Calu3 (cell line): ENCODE data around the gene RPS6KA2. TPM values are rescaled to one million over a fixed set of nuclear protein-coding genes. Genes with fewer than 3 reads are reported as not detected.

Experiments
- BruUV-seq: library from RNA; stranded (reverse); fragments of 400-500 nt; replicated peaks from 2 replicates; lab custom pipeline; 2021; lab: Mats Ljungman, UMichigan
- CTCF ChIA-PET: fragments of 300-600 bp; sonication (Branson Sonifier 250); formaldehyde crosslinking; loops from one replicate; lab custom pipeline; 2022; ENCODE audit warnings: antibody characterized with exemption; lab: Charles Lee
- DNase-seq: peaks from one replicate; pipeline ENCODE4 v3.0.0; 2022
- H3K27ac Mint-ChIP-seq: one replicate; pipeline ENCODE4 v1.8.0; 2022; ENCODE audit warnings: mixed read lengths; ENCODE audit not compliant: unreplicated experiment
- H3K27me3 Mint-ChIP-seq: one replicate; pipeline ENCODE4 v1.8.0; 2022; ENCODE audit warnings: mixed read lengths; ENCODE audit not compliant: unreplicated experiment
- H3K36me3 Mint-ChIP-seq: one replicate; pipeline ENCODE4 v1.8.0; 2022; ENCODE audit warnings: mild to moderate bottlenecking, moderate library complexity, mixed read lengths; ENCODE audit not compliant: insufficient read depth, unreplicated experiment
- H3K4me1 Mint-ChIP-seq: one replicate; pipeline ENCODE4 v1.8.0; 2022; ENCODE audit warnings: mild to moderate bottlenecking, low read depth, mixed read lengths; ENCODE audit not compliant: unreplicated experiment
- H3K4me3 Mint-ChIP-seq: one replicate; pipeline ENCODE4 v1.8.0; 2022; ENCODE audit warnings: mild to moderate bottlenecking, low read depth, moderate library complexity, mixed read lengths; ENCODE audit not compliant: unreplicated experiment
- H3K9me3 Mint-ChIP-seq: one replicate; pipeline ENCODE4 v1.8.0; 2022; ENCODE audit warnings: low read depth, mixed read lengths; ENCODE audit not compliant: unreplicated experiment
- intact Hi-C: fragments of 100-400 bp; cut with micrococcal nuclease; formaldehyde crosslinking; loops from one replicate; pipeline ENCODE4 v1.10.0; 2022; ENCODE audit not compliant: unreplicated experiment
- total RNA-seq: library from RNA; stranded (reverse); gene quantifications from 2 replicates; pipeline ENCODE4 v1.2.3, GENCODE V29; 2022
- TF ChIP-seq, protein P1 (sequence below): fragments of 200-600 bp; IDR thresholded peaks from one replicate; pipeline ENCODE4 v1.8.0; 2022; ENCODE audit warnings: antibody characterized with exemption; ENCODE audit not compliant: unreplicated experiment

RPS6KA2 gene
- total RNA-seq, 1 experiment from 2014 or later: 41.3 TPM

DNA sequence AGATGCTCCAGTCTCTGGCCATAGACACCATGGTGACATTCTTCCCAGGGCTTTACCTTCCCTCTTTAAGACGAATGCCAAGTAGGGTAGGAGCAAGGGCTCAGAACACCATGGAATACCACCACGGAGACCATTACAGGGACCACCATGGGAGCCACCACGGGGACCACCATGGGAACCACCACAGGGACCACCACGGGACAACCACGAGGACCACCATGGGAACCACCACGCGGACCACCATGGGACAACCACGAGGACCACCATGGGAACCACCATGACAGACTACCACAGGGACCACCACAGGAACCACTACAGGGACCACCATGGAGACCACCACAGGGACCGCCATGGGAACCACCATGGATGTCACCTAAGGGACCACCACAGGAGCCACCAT is 177.4 kb downstream of the RPS6KA2 start:
- H3K36me3 Mint-ChIP-seq: no peaks in the 10 kb centered on the region
- DNase-seq: no peak
- no peaks in the 10 kb centered on the region for H3K27me3 Mint-ChIP-seq
- H3K4me1 Mint-ChIP-seq: no peaks in the 10 kb centered on the region
- H3K27ac Mint-ChIP-seq: no peak overlapping the region
- H3K4me3 Mint-ChIP-seq: no peak overlapping the region
- BruUV-seq: no TSS peak
- H3K9me3 Mint-ChIP-seq: no peaks in the 10 kb centered on the region
- TF ChIP-seq, protein P1, sequence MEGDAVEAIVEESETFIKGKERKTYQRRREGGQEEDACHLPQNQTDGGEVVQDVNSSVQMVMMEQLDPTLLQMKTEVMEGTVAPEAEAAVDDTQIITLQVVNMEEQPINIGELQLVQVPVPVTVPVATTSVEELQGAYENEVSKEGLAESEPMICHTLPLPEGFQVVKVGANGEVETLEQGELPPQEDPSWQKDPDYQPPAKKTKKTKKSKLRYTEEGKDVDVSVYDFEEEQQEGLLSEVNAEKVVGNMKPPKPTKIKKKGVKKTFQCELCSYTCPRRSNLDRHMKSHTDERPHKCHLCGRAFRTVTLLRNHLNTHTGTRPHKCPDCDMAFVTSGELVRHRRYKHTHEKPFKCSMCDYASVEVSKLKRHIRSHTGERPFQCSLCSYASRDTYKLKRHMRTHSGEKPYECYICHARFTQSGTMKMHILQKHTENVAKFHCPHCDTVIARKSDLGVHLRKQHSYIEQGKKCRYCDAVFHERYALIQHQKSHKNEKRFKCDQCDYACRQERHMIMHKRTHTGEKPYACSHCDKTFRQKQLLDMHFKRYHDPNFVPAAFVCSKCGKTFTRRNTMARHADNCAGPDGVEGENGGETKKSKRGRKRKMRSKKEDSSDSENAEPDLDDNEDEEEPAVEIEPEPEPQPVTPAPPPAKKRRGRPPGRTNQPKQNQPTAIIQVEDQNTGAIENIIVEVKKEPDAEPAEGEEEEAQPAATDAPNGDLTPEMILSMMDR: no peak
- CTCF ChIA-PET: no interaction called here
- intact Hi-C loops: loop anchor here (2.0 kb wide), 1 partner anchor 41 kb away; no protein-coding TSS in a partner anchor

DNA sequence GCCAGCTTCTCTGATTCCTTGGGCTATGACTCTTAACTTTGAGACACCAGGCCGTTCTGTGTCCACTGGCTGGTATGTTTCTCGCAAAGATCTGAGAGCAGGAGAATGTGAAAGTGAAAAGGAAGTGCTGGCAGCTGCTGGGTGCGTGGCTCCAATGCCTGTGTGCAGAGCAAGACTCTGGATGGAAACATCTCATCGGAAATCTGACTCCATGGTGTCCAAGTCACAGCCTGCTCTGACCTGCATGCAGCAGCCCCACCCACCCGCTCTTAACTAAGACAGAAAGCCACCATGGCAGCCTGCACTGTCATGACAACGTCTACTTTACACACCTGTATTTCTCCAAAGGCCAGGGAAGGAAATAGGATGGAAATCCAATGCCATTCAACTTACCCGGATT is 178.0 kb downstream of the RPS6KA2 start:
- CTCF ChIA-PET: no interaction called here
- Mint-ChIP-seq H3K9me3 (no peaks in the 10 kb centered on the region), H3K4me1 (no peaks in the 10 kb centered on the region), H3K27me3 (no peaks in the 10 kb centered on the region), H3K4me3 (no peak overlapping the region), H3K27ac (no peak overlapping the region), H3K36me3 (no peaks in the 10 kb centered on the region)
- intact Hi-C loops: loop anchor here (2.0 kb wide), 1 partner anchor 42 kb away; no protein-coding TSS in a partner anchor
- TF ChIP-seq, protein P1: no peak
- BruUV-seq: no TSS peak
- no peak for DNase-seq

DNA sequence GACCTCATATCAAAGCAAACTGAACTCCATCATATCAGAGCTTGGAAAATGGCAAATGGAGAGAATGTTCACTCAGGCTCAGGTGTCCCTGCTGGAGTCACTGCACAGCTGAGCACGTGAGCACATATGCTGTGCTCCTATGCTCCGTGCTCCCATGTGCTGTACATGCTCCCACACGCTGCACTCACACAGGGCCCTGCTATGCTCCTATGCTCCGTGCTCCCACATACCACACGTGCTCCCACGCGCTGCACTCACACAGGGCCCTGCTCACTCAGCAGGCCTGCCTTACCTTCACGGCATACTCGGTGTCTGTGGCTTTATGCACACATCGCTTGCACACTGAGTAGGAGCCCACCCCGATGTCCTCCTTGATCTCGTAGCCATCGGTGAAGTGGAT is 178.6 kb downstream of the RPS6KA2 start:
- no TSS peak for BruUV-seq
- CTCF ChIA-PET: no interaction called here
- TF ChIP-seq, protein P1: no peak

DNA sequence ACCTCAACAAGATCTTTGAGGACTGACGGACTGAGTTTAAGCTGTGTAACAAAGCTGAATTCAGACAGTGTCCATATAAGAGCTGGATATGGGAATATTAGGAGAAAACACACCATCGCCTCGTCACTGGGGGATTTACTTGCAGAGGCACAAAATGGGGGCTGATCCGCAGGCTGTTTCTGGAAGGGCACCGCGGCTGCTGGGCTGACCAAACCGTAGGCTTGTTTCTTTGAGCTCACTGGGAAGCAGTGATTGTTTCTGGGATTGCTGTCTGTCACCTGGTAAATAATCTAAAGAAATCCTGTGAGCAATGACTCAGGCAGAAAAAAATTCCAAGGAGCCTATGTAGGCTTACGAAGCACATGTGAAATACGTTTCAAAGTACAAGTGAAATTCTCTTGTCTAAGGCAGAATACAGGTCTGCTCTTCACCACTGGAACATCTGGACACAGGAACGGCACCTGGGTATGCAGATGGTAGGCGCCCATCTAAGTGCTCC is 180.4 kb downstream of the RPS6KA2 start:
- no peaks in the 10 kb centered on the region for H3K4me1 Mint-ChIP-seq
- no peaks in the 10 kb centered on the region for H3K27me3 Mint-ChIP-seq
- BruUV-seq: no TSS peak
- H3K36me3 Mint-ChIP-seq: no peaks in the 10 kb centered on the region
- no peaks in the 10 kb centered on the region for H3K9me3 Mint-ChIP-seq
- DNase-seq: no peak
- no peak overlapping the region for H3K4me3 Mint-ChIP-seq
- intact Hi-C loops: no loop called here
- TF ChIP-seq, protein P1: no peak
- CTCF ChIA-PET: no interaction called here
- H3K27ac Mint-ChIP-seq: no peak overlapping the region

More for the DNA sequence above, 178.6 kb downstream of the RPS6KA2 start:
- Mint-ChIP-seq H3K4me1 (no peaks in the 10 kb centered on the region), H3K9me3 (no peaks in the 10 kb centered on the region), H3K36me3 (no peaks in the 10 kb centered on the region), H3K4me3 (no peak overlapping the region), H3K27ac (no peak overlapping the region), H3K27me3 (no peaks in the 10 kb centered on the region)
- DNase-seq: no peak
- intact Hi-C loops: loop anchor here (2.0 kb wide), 1 partner anchor 42 kb away; no protein-coding TSS in a partner anchor
